ENCODE results near the gene EGFL7. TPM values are rescaled to one million over a fixed set of nuclear protein-coding genes. Genes with fewer than 3 reads are reported as not detected.

The EGFL7 gene
- total RNA-seq, 1 donor from 2014 or later, result 16.5 TPM

DNA sequence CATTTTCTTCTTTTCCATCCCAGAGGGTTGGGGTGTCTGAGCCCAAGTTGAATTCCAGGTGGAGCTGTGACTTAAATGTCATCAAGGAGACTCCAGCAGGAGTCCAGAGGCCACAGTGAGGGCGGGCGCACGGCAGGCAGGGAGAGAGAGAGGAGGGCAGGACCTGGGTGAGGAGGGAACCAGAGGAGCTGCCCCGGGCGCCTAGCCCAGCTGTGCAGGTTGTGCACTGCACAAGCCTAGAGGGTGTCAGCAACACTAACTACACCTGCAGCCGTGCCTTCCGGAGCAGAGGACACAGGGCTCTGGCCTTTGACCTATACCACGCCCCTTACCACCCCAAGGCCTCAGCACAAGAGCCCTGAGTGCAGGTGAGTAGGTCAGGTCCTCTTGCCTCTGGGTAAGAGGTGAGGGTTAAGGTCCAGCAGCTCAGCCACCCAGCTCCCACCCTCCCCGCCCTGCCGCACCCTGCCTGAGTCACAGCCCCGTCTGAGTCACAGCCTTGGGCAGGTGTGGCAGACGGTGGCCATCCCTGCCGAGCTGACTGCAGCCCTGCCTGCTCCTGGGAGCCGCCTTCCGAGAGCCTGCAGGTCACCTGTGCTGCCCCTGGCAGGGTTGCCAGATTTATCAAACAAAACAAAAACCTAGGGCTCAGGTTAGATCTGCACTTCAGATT, 30.9 kb downstream of the EGFL7 start:
- Mint-ChIP-seq H3K36me3 (no peaks in the 10 kb centered on the region), H3K9me3 (no peaks in the 10 kb centered on the region), H3K27ac (peak overlapping the region; percentile 4), H3K4me1 (peaks cover 22% of the 10 kb centered on the region), H3K4me3 (peak overlapping the region; percentile 3), H3K27me3 (ENCODE audit: insufficient read depth, low read depth) (peaks cover 6% of the 10 kb centered on the region)
- no peak for DNase-seq (ENCODE audit: low spot score)
- Histone ChIP-seq H3K79me2 (ENCODE audit: low read depth) (no peaks in the 10 kb centered on the region), H3K4me3 (no peak overlapping the region), H3K9me3 (ENCODE audit: low read depth) (no peaks in the 10 kb centered on the region), H3K4me1 (peaks cover 11% of the 10 kb centered on the region), H3K4me2 (no peak overlapping the region), H3K36me3 (no peaks in the 10 kb centered on the region), H3K27me3 (peaks cover 12% of the 10 kb centered on the region), H3K27ac (no peak overlapping the region), H3K9ac (no peak overlapping the region), H3F3A (ENCODE audit: low read depth) (peaks cover 4% of the 10 kb centered on the region), H4K20me1 (ENCODE audit: low read depth) (no peaks in the 10 kb centered on the region), H2AFZ (replicated peaks) (no peak overlapping the region)
- TF ChIP-seq, protein P1, sequence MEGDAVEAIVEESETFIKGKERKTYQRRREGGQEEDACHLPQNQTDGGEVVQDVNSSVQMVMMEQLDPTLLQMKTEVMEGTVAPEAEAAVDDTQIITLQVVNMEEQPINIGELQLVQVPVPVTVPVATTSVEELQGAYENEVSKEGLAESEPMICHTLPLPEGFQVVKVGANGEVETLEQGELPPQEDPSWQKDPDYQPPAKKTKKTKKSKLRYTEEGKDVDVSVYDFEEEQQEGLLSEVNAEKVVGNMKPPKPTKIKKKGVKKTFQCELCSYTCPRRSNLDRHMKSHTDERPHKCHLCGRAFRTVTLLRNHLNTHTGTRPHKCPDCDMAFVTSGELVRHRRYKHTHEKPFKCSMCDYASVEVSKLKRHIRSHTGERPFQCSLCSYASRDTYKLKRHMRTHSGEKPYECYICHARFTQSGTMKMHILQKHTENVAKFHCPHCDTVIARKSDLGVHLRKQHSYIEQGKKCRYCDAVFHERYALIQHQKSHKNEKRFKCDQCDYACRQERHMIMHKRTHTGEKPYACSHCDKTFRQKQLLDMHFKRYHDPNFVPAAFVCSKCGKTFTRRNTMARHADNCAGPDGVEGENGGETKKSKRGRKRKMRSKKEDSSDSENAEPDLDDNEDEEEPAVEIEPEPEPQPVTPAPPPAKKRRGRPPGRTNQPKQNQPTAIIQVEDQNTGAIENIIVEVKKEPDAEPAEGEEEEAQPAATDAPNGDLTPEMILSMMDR (IDR thresholded peaks at IDR 0.05), result no peak
- no peak for TF ChIP-seq EZH2phosphoT487 (IDR thresholded peaks at IDR 0.05)
- no peak for TF ChIP-seq EZH2 (IDR thresholded peaks at IDR 0.05)

DNA sequence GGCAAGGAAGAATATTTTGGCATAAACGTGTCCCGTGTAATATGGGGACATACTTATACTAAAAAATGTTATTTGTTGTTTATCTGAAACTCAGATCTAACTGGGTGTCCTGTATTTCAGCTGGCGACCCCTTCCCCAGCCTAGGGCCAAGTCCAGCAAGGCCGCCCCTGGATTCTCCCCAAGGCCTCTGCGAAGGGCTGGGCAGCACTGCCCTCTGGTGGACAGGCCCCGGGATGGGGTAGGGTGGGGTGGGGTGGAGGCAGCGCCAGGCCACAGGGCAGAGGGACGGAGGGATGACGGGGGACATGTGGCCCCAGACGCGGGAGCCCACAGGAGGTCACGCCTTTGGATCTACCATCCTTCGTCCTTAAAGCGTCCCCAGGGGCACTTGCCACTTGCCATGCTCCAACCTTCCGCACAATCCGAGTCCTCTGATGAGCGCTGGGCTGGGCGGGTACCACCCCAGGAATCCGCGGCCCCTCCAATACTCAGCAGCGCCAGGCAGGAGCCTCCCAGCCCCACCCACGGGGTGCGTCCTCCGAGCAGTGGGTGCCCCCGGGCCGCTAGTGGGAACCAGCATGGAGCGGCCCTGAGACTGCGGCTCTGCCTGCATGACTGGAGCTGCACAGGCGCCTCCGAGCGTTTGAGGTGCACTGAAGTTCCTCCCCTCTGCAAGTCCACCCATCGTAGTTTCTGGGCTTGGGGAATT, 31.6 kb downstream of the EGFL7 start:
- no peaks in the 10 kb centered on the region for H4K20me1 ChIP-seq (ENCODE audit: low read depth)
- no peak overlapping the region for H3K9ac ChIP-seq
- H3K4me1 Mint-ChIP-seq, result peaks cover 24% of the 10 kb centered on the region
- H3K27me3 ChIP-seq, result peaks cover 5% of the 10 kb centered on the region
- TF ChIP-seq, protein P1 (IDR thresholded peaks at IDR 0.05), result peak; percentile 77
- TF ChIP-seq EZH2phosphoT487 (IDR thresholded peaks at IDR 0.05), result no peak
- no peak for TF ChIP-seq EZH2 (IDR thresholded peaks at IDR 0.05)
- no peak overlapping the region for H3K4me3 Mint-ChIP-seq
- no peaks in the 10 kb centered on the region for H3K9me3 Mint-ChIP-seq
- peaks cover 4% of the 10 kb centered on the region for H3F3A ChIP-seq (ENCODE audit: low read depth)
- H2AFZ ChIP-seq (replicated peaks), result no peak overlapping the region
- no peak overlapping the region for H3K27ac ChIP-seq
- peaks cover 6% of the 10 kb centered on the region for H3K27me3 Mint-ChIP-seq (ENCODE audit: insufficient read depth, low read depth)
- H3K27ac Mint-ChIP-seq, result no peak overlapping the region
- no peaks in the 10 kb centered on the region for H3K36me3 Mint-ChIP-seq
- no peak overlapping the region for H3K4me3 ChIP-seq
- H3K9me3 ChIP-seq (ENCODE audit: low read depth), result no peaks in the 10 kb centered on the region
- H3K79me2 ChIP-seq (ENCODE audit: low read depth), result no peaks in the 10 kb centered on the region
- H3K4me1 ChIP-seq, result peaks cover 11% of the 10 kb centered on the region
- H3K36me3 ChIP-seq, result no peaks in the 10 kb centered on the region
- peak; percentile 79 for DNase-seq (ENCODE audit: low spot score)
- H3K4me2 ChIP-seq, result no peak overlapping the region

DNA sequence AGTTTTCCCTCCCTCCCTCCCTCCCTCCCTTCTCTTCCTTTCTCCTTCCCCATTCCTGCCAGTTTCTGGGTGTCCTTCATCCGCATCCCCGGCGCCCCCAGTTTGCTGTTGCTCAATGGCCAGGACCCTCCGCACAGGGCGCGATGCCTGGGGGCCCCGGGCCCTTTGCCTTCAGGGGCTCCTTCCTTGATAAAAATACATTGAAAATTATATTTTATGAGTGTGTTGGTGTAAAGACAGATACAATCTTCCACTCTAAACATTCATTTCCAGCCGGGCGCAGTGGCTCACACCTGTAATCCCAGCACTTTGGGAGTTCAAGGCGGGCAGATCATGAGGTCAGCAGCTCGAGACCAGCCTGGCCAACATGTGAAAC, 32.1 kb downstream of the EGFL7 start:
- H2AFZ ChIP-seq (replicated peaks), result no peak overlapping the region
- H3K27ac ChIP-seq, result no peak overlapping the region
- H3F3A ChIP-seq (ENCODE audit: low read depth), result peaks cover 4% of the 10 kb centered on the region
- no peak for DNase-seq (ENCODE audit: low spot score)
- Mint-ChIP-seq H3K27me3 (ENCODE audit: insufficient read depth, low read depth) (peaks cover 6% of the 10 kb centered on the region), H3K36me3 (no peaks in the 10 kb centered on the region), H3K4me3 (no peak overlapping the region), H3K9me3 (no peaks in the 10 kb centered on the region), H3K4me1 (peaks cover 24% of the 10 kb centered on the region), H3K27ac (no peak overlapping the region)
- H3K36me3 ChIP-seq, result no peaks in the 10 kb centered on the region
- H3K9ac ChIP-seq, result no peak overlapping the region
- H3K4me1 ChIP-seq, result peaks cover 11% of the 10 kb centered on the region
- TF ChIP-seq, protein P1 (IDR thresholded peaks at IDR 0.05), result no peak
- no peak for TF ChIP-seq EZH2phosphoT487 (IDR thresholded peaks at IDR 0.05)
- no peak for TF ChIP-seq EZH2 (IDR thresholded peaks at IDR 0.05)
- H3K27me3 ChIP-seq, result no peaks in the 10 kb centered on the region
- no peaks in the 10 kb centered on the region for H4K20me1 ChIP-seq (ENCODE audit: low read depth)
- H3K4me2 ChIP-seq, result no peak overlapping the region
- no peak overlapping the region for H3K4me3 ChIP-seq
- H3K9me3 ChIP-seq (ENCODE audit: low read depth), result no peaks in the 10 kb centered on the region
- no peaks in the 10 kb centered on the region for H3K79me2 ChIP-seq (ENCODE audit: low read depth)
